Stomach smooth muscle (tissue), 2 donors: ENCODE measurements around the gene CROCC2.

Experiments
- H3K27ac ChIP-seq: one replicate; pipeline ENCODE4 v1.7.0; 2013; ENCODE audit warnings: mild to moderate bottlenecking, low read length, inconsistent platforms
- H3K27me3 ChIP-seq, 2 donors: one replicate each; pipeline ENCODE4 v1.7.0; 2013; ENCODE audit warnings: low read length in 2 of 2; ENCODE audit not compliant: insufficient read depth in 2 of 2, control insufficient read depth in 1 of 2
- H3K36me3 ChIP-seq, 2 donors: one replicate each; pipeline ENCODE4 v1.7.0; 2013; ENCODE audit warnings: low read length in 2 of 2; ENCODE audit not compliant: control insufficient read depth in 2 of 2, insufficient read depth in 2 of 2
- H3K4me1 ChIP-seq: one replicate; pipeline ENCODE4 v1.7.0; 2013; ENCODE audit warnings: low read length; ENCODE audit not compliant: control insufficient read depth, insufficient read depth
- H3K4me3 ChIP-seq, 2 donors: one replicate each; pipeline ENCODE4 v1.7.0; 2013; ENCODE audit warnings: low read length in 2 of 2
- H3K9ac ChIP-seq, 2 donors: one replicate each; pipeline ENCODE4 v1.7.0; 2013; ENCODE audit warnings: low read length in 2 of 2, mild to moderate bottlenecking in 1 of 2
- H3K9me3 ChIP-seq, 2 donors: one replicate each; pipeline ENCODE4 v1.7.0; 2013; ENCODE audit warnings: low read length in 2 of 2; ENCODE audit not compliant: control insufficient read depth in 2 of 2
- donor health status: healthy.
- donor health status: Pancreatic carcinoma.

Gene CROCC2

GRCh38 chr2:241025639-241026038 lies 119.5 kb downstream of the CROCC2 start:
- no peaks in the 10 kb centered on the region for H3K27me3 ChIP-seq
- H3K4me1 ChIP-seq, result no peaks in the 10 kb centered on the region
- H3K9me3 ChIP-seq, result peaks cover 2 to 13% of the 10 kb centered on the region in 2 donors
- no peak overlapping the region for H3K4me3 ChIP-seq
- no peak overlapping the region for H3K27ac ChIP-seq
- H3K9ac ChIP-seq, result no peak overlapping the region
- H3K36me3 ChIP-seq, result no peaks in the 10 kb centered on the region

DNA sequence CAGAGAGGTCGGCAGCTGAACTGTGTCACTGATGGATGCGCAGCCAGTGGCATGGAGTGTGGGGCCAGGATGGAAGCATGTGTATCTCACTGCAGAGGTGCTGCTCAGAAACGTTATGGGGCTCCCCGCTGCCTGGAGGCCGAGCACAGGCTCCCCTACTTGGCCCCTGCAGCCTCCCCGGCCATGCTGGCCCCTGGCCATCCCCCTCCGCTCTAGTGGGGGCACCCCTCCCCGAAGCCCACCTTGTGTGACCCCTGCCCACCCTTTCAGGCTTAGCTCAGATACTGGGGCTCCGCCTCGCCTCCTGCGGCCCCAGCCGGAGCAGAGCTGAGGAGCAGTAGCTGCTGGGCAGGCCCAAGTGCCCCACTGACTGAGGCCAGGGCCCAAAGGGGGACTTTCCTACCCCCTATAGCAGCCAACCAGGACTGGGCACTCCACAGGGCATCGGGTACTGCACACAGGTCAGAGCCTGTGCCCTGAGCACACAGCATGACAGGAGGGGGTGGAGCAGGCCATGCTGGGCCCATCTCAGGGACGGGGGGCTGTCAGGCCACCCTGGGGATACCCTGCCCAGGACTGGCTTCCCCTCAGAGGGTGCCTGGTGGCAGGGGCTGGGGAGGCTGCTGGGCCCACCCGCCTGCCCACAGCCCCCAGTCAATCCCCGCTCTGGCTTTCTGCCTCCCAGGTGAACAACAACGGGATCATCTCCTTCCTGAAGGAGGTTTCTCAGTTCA lies 123.6 kb downstream of the CROCC2 start:
- H3K27ac ChIP-seq, result no peak overlapping the region
- peaks cover 0 to 10% of the 10 kb centered on the region in 2 donors for H3K9me3 ChIP-seq
- peaks cover 0 to 2% of the 10 kb centered on the region in 2 donors for H3K36me3 ChIP-seq
- H3K4me1 ChIP-seq, result no peaks in the 10 kb centered on the region
- no peak overlapping the region for H3K9ac ChIP-seq
- no peaks in the 10 kb centered on the region for H3K27me3 ChIP-seq
- no peak overlapping the region for H3K4me3 ChIP-seq

DNA sequence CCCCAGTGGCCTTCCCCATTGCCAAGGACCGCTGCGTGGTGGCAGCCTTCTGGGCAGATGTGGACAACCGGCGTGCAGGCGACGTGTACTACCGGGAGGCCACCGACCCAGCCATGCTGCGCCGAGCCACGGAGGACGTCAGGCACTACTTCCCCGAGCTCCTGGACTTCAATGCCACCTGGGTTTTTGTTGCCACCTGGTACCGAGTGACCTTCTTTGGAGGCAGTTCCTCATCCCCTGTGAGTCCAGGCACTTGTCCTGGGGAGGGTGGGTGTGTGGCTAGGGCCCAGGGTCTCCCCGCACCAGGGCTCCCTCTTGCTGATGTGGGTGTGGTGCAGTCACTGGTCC lies 124.2 kb downstream of the CROCC2 start:
- Histone ChIP-seq H3K4me3 (no peak overlapping the region), H3K27me3 (no peaks in the 10 kb centered on the region), H3K27ac (no peak overlapping the region), H3K4me1 (no peaks in the 10 kb centered on the region), H3K9me3 (peaks cover 0 to 6% of the 10 kb centered on the region in 2 donors), H3K9ac (no peak overlapping the region), H3K36me3 (peaks cover 0 to 2% of the 10 kb centered on the region in 2 donors)

- Histone ChIP-seq H3K27me3 (no peaks in the 10 kb centered on the region), H3K9me3 (peaks cover 0 to 5% of the 10 kb centered on the region in 2 donors), H3K9ac (no peak overlapping the region), H3K4me1 (no peaks in the 10 kb centered on the region), H3K36me3 (peaks cover 0 to 2% of the 10 kb centered on the region in 2 donors), H3K4me3 (no peak overlapping the region), H3K27ac (no peak overlapping the region)
These were observed 124.7 kb downstream of the CROCC2 start for GRCh38 chr2:241030883-241031282.

DNA sequence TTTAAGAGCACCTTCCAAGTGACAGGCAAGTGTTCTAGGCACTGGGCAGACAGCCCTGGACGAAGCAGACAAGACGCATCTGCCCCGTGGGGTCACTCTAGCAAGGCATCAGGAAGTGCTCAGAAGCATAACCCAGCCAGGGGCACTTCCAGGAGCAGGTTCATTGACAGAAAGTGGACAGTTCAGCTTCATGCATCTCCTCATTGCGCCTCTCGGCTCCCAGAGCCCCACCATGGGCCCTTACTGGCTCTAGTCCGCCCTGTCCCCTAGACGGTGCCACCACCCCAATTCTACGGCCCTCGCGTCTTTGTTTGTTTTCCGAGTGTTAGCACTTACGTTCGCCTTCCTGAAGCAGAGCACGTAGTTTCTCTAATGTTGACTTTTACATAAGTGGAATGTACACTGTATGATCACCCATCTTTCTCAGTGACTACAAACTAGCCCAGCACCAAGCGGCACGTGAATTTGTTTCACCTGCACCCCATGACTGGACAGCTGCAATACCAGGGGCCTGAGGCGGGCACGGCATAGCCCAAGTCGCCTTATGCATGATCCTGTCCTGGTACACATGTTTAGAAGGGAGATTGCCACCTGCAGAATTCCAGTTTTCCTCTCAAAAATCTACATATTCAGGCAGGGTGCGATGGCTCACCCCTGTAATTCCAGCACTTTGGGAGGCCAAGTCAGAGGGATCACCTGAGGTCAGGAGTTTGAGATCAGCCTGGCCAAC lies 125.5 kb downstream of the CROCC2 start:
- Histone ChIP-seq H3K4me1 (peaks cover 6% of the 10 kb centered on the region), H3K4me3 (no peak overlapping the region), H3K27ac (no peak overlapping the region), H3K9ac (no peak overlapping the region), H3K27me3 (peaks cover 0 to 6% of the 10 kb centered on the region in 2 donors), H3K36me3 (peaks cover 0 to 2% of the 10 kb centered on the region in 2 donors), H3K9me3 (no peaks in the 10 kb centered on the region)

- H3K27ac ChIP-seq, result no peak overlapping the region
- peaks cover 0 to 21% of the 10 kb centered on the region in 2 donors for H3K27me3 ChIP-seq
- no peak overlapping the region for H3K4me3 ChIP-seq
- H3K4me1 ChIP-seq, result peaks cover 12% of the 10 kb centered on the region
- H3K9me3 ChIP-seq, result no peaks in the 10 kb centered on the region
- no peak overlapping the region for H3K9ac ChIP-seq
- peaks cover 0 to 2% of the 10 kb centered on the region in 2 donors for H3K36me3 ChIP-seq
These were observed 127.3 kb downstream of the CROCC2 start for GRCh38 chr2:241033336-241033987.

DNA sequence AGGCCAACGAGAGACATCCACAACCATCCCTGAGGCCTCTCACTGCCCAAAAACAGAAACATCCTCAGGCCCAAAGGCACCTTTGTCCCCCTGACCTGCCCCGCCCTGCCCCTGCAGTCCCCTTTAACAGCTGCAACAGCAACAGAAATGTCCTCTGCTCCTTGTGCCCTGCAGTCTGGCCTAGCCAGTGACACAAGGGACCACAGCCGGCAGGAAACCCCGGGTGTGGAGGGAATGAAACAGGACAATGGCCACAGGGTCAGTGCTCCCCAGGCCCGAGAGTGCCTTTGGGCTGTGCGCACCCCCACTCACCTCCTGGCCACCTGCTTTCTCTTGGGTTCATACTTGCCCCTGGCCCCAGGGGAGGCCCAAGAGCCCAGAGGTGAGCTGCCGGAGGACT lies 127.9 kb downstream of the CROCC2 start:
- no peak overlapping the region for H3K9ac ChIP-seq
- H3K4me1 ChIP-seq, result peaks cover 12% of the 10 kb centered on the region
- no peak overlapping the region for H3K27ac ChIP-seq
- H3K36me3 ChIP-seq, result peaks cover 0 to 2% of the 10 kb centered on the region in 2 donors
- H3K4me3 ChIP-seq, result no peak overlapping the region
- H3K9me3 ChIP-seq, result no peaks in the 10 kb centered on the region
- H3K27me3 ChIP-seq, result peaks cover 0 to 21% of the 10 kb centered on the region in 2 donors

DNA sequence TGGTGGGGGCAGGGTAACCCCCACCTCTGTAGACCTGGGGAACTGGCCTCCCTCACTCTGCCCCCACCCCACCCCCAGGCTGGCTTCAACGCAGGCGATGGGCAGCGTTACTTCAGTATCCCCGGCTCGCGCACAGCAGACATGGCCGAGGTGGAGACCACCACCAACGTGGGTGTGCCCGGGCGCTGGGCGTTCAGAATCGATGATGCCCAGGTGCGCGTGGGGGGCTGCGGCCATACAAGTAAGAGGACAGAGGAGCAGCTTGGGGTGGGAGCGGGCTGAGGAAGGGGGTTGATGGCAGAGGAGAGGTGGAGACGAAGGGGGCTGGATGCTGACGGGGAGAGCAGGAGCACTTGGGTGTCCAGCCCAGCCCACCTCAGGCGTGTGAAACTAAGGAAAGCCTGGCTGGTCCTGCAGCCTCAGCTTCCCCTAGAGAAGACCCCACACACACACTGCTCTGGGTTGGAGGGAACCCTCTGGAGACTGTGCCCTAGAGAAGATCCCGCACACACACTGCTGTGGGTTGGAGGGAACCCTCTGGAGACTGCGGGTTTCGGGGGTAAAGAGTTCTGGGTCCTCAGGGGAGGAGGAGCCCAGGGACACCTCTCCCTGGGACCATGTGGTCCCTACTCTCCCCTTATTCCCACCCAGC lies 128.5 kb downstream of the CROCC2 start:
- H3K27ac ChIP-seq, result no peak overlapping the region
- H3K36me3 ChIP-seq, result peaks cover 0 to 2% of the 10 kb centered on the region in 2 donors
- no peaks in the 10 kb centered on the region for H3K9me3 ChIP-seq
- H3K27me3 ChIP-seq, result peaks cover 0 to 21% of the 10 kb centered on the region in 2 donors
- peaks cover 12% of the 10 kb centered on the region for H3K4me1 ChIP-seq
- no peak overlapping the region for H3K4me3 ChIP-seq
- no peak overlapping the region for H3K9ac ChIP-seq

- Histone ChIP-seq H3K27me3 (peaks cover 0 to 21% of the 10 kb centered on the region in 2 donors), H3K36me3 (peaks cover 0 to 2% of the 10 kb centered on the region in 2 donors), H3K9me3 (no peaks in the 10 kb centered on the region), H3K4me1 (peaks cover 12% of the 10 kb centered on the region), H3K4me3 (no peak overlapping the region), H3K9ac (no peak overlapping the region), H3K27ac (no peak overlapping the region)
These were observed 129.1 kb downstream of the CROCC2 start for GRCh38 chr2:241035142-241035817.

DNA sequence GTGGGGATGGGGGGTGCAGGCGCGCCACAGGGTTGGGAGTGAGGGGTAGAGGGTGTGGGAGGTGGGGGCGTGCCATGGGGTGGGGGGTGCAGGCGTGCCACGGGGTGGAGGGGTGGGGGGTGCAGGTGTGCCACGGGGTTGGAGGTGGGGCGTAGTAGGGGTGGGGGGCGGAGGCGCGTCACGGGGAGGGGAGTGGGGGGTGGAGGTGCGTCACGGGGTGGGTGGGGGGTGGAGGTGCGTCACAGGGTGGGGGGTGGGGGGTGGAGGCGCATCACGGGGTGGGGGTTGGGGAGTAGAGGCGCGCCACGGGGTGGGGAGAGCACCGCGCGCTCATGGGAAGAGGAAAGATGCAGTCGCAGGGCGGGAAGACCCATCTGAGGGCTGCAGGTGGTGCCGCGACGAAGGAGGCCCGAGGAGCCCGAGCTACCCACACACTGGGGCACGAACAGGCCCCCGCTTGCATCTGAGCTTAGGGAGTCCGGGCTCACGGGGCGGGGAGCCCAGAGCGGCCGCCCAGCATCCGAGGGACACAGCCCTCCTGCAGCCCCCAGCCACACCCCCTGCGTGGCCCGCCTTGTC lies 129.8 kb downstream of the CROCC2 start:
- Histone ChIP-seq H3K27me3 (peaks cover 0 to 21% of the 10 kb centered on the region in 2 donors), H3K36me3 (peaks cover 0 to 4% of the 10 kb centered on the region in 2 donors), H3K9me3 (no peaks in the 10 kb centered on the region), H3K9ac (no peak overlapping the region), H3K4me3 (peak overlapping the region in 1 of 2 donors; percentile 64), H3K4me1 (peaks cover 12% of the 10 kb centered on the region), H3K27ac (no peak overlapping the region)
